HG03342 (cell line): ENCODE data around the gene ARAP2.

Source experiments
- ATAC-seq: cut with Tn5 transposase; IDR thresholded peaks from one replicate; pipeline ENCODE4 v1.9.1; 2021; ENCODE audit warnings: mild to moderate bottlenecking, moderate library complexity; ENCODE audit not compliant: unreplicated experiment

ARAP2 gene

DNA sequence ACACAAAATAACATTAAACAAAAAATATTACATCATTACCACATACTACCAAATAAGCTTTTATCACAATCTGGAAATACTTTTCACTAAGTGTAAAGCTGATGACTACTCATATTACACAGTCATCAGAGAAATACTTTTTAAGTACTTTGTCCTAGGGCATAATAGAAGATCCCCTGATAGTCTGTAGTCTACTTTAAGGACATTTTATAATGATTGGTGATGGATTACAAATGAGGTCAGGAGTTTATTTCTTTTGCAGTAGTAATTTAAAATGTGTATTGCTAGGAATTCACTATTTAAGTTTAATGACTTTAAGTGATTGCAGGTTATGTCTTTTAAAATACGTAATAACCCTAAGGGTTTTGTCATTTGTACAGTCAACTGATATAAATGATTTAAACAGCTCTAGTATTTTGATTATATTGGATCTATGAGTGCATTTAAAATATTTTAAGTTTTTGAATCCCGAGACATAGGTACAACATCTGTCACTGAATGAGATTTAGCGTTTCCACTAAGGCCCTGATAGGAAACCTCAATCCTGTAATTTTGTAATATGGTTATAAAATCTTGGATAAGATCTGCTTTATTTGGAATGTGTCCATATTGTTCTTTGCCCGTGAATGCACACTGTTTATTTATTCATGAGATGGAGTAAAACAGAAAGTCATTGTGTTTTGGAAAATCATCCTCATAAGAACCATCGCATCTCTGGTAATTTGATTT lies 189.5 kb downstream of the ARAP2 start:
- no peak for ATAC-seq

DNA sequence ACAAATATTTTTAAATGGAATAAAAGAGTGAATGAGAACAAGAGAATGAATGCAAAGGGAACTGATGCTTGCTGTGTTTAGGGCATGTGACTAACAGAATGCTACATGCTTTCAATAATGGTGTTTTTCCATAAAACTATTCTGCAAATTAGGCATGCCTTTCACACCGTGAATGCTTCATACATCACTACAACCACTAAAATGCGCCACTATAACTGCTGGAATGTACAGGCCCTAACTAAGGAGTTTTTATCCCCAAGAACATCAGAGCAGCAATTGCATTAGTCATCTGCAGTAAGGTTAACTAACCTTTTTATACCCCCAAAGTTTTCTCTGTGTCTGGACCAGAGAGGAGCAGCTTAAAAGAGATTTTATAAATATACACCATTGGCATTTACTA lies 190.4 kb downstream of the ARAP2 start:
- ATAC-seq, result no peak

DNA sequence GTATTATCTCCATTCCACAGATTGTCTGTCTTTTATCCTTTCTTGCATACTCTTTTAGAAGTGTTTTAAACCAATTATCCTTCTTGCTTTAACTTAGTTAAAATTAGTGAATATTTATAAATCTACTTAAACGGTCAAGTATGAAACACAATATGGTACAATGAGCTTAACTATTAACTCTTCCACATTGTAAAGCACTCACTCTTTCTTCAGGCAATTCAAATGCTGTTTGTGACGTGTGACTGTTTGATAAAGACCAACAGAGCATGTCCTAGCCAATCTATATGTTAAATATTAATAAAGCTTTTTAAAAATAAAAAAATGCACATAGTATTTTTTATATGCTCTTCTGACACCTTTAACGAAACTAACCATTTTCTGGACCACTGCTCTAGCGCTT lies 192.7 kb downstream of the ARAP2 start:
- no peak for ATAC-seq

DNA sequence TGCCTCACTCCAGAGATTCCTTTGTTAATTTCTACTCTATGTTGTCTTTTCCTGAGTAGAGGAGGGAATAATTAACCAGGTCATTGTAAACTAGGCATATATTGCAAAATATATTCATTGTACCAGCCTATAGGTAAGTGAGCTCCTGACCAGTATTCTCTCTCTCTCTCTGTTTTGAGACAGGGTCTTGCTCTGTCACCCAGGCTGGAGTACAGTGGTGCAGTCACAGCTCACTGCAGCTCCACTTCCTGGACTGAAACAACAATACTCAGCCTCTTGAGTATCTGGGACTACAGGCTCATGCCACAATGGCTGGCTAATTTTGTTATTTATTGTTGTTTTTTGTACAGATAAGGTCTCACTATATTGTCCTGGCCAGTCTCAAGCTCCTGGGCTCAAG lies 198.3 kb downstream of the ARAP2 start:
- ATAC-seq, result no peak

DNA sequence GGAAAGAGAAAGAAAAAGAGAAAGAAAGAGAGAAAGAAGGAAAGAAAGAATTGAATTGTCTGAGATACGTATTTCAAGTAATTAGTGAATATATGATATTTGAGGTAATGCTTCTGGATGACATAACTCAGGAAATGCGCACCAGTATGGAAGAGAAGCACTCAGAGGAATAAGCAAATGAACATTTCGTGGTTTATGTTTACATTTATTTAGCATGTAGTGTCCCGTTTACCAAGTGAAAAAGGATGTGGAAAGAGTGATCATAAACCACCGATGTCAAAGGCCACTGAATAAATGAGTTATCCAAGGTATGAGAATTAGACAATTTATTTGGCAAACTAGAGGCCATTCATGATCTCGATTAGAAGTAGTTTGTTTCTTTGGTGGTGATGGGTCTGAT lies 200.4 kb downstream of the ARAP2 start:
- ATAC-seq, result no peak

DNA sequence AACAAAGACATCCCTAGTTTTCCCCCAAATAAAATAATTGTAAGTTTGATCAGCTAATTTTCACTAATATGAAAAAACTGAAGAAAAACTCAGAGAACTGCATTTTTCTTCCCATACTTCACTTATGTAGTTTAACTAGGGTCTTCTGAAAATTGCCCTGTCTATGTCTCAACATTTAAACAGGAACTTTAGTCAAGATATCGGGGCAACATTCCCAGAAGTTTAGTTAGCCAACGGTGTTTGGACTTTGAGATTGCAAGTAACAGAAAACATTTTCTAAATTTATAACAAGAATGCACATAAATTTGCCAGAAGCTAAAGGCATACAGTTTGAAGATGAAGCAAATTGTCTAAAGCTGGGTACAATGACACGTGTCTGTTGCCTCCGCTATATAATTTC lies 201.1 kb downstream of the ARAP2 start:
- ATAC-seq, result no peak

DNA sequence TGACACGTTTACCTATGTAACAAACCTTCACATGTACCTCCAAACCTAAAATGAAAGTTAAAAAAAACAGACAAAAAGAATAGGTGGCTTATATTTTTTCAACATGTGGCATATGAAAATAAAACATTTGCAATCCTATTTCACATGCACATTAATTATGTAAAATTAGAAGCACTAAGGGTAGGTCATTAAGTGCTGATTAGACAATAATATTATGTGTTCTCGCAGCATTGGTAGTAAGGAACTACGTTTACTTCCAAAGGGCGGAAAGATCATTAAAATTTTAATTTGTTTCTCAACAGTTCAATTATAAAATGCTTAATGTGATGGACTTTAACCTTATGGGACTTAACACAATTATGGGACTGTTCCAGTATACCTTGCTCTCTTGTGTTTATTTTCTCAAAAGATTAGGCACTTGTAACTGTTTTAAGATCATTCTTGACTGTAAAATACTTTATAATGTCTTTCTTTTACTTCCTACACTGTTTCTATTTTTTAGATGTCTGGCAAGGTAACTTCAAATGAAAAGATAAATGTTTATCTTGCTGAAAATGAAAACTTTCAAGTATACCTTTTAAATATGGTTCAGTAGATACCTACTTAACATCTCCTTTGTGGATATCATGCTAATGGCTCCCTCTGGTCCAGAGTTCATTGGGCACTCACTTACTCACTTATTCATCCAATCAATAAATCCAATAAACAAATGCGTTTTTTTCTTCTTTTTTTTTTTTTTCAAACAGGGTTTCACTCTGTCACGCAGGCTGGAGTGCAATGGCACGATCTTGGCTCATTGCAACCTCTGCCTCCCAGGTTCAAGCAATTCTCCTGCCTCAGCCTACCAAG lies 202.0 kb downstream of the ARAP2 start:
- no peak for ATAC-seq

DNA sequence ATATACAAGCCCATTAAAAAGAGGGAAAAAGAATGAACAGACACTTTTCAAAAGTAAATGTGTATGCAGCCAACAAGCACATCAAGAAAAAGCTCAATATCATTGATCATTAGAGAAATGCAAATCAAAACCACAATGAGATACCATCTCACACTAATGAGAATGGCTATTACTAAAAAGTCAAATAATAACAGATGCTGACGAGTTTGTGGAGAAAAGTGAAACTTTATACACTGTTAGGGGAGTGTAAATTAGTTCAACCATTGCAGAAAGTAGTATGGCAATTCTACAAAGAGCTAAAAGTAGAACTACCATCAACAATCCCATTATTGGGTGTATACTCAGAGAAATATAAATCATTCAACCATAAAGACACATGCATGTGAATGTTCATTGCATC lies 203.0 kb downstream of the ARAP2 start:
- ATAC-seq, result no peak

DNA sequence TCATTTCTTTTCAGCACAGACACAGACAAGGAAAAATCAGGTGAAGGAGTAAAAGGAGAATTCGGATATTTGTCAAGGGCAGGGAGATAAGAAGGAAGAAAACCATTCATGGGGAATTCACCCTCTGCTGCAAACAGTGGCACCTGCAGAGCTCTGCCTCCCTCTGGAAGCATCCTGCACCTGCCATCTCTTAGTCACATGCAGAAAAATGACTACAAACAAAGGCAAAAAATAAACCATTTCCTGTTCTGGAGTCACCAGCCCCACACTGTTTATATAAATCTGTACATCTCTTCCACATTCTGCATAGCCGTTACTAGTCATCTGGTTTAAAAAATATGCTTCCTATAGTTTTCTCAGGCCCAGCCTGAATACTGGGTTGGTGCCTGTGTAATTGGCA lies 205.3 kb downstream of the ARAP2 start:
- no peak for ATAC-seq

DNA sequence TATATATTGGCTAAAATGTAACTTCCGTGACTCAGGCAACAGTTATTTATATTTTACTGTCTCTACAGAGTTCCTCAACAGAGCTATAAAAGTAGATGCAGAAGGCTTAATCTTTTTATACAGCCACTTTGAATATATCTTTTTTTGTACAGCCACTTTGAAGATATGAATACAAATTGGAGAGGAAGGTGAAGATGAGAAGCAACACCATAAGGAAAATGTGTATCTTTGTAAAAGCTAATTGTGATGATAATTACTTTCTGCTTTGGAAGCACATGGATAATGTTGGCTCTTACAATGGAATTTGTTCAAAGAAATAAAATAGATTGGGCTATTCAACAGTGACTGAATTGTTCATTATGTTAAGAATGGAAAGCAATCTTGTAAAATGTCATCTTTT lies 205.8 kb downstream of the ARAP2 start:
- ATAC-seq, result no peak

DNA sequence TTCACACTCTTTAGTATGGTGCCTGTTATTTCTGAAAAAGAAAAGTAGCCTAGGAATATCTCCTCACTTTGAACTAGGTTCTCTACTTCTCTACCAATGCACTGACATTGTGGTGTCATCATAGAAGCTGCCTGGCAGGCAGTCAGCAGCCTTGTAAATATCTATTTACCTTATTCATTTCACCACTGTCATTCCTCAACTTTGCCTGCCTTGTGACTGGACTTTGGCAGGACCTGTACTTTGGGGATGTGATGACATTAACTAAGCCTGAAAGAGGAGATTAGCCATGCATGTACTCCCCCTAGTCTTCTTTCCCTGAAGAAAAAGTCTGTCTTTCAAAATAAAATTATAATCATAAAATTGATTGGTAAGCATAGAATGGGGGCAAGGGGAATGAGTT lies 207.2 kb downstream of the ARAP2 start:
- no peak for ATAC-seq

DNA sequence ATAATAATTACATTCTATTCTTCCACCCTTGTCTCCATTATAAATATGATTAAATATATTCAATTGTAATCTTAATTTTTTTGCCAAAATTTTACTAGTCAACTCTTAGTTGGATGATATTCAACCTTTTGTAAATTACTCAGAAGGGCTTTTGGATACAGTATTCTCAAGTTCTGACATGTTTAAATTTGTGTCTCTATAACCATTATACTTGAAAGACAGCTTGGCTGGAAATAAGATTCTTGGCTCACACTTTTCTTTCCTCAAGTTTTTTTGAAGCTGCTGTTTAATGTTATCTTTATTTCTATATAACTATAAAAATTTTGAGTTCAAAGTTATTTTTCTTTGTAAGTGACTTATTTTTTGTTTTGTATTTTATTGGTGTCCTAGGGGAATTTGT lies 214.4 kb downstream of the ARAP2 start:
- no peak for ATAC-seq

DNA sequence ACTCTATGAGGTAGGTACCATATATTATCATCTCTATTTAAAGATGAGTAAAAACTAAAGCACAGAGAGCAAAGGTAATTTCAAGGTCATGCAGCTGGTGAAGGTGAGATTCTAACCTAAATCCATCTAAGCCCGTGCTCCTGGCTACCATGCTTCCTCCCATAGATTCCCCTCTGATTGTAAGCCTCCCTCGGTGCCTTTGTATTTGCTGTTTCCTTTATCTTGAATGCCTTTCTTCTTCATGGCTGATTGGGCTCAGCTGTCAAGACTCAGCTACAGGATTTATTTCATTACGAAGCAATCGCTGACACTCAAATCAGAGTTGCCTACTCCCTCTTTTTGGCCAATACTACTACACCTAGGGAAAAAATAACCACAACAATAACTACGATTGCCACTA lies 217.1 kb downstream of the ARAP2 start:
- no peak for ATAC-seq

DNA sequence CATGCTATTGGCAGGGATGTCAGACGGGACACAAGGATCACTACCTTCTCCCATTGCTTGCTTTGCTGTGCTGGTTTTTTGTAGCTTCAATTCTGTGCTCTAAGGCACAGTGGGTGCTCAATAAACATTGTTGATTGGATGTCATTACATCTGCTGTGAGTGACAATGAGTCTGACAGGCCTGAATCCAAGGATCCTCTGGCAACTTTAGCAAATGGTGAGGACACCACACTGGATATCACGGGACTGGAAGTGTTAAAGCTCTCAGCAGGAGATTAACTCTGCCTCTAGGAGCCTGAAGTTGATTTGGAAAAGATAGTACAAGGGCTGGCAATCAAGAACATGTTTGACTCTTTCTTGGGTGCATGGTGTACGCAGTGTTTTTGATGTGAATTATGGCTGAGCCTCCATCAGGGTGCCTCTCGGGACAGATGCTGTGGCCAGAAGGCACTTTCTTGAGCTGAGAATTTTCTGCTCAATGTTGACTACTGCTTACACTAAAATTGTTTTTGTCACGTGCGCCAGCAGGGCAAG lies 217.9 kb downstream of the ARAP2 start:
- ATAC-seq, result no peak

DNA sequence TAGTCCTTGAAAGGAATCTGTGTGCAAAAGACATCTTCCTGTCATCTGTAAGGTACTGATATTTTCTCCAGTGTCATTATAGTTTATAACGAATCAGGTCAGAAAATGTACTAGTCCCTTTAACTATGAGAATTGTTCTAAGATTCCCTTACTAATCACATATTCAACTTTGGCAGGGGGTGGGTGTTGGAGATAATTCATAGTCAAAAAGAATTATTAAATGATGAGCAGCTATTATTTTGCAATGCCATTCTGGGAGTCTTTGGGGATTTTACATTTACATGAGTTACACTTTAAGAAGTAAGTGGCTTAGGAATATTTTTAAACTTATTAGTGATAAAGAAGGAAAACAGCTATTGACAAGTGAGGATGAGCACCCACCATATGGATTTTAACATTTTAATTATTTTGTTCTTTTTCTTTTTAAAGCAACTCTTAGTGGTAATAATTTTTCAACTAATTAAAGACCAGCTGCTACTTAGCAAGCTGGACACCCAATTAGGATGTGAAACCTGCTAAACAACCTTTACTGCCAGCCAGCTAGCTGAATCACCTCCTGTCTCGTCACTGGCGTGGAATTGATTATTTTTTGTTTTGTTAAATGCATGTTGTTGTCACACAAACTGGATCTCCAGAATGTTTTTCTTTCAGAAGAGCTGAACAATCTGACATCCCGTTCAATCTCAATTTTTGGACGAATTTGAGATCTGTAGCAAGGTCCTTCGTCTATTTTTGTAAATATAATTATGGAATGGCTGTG lies 219.2 kb downstream of the ARAP2 start:
- ATAC-seq, result no peak

DNA sequence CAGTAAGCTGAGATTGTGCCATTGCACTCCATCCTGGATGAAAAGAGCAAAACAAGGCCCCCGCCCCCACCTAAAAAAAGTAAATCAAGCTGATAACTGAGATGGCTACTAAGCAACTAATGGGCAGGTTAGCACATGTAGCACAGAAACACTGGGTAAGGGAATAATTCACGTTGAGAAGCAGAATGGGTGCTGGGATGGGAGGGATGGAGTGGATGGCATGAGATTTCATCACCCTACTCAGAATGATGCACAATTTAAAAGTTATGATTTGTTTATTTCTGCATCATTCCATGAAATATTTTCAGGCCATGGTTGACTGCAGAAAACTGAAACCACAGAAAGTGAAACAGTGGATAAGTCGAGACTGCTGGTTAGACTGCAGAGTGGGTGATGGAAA lies 224.0 kb downstream of the ARAP2 start:
- ATAC-seq, result no peak
